Measurements from ENCODE around the gene CDH23. TPM values are rescaled to one million over a fixed set of nuclear protein-coding genes. Genes with fewer than 3 reads are reported as not detected.

Gene CDH23
- total RNA-seq, 6 donors from 2014 or later, result 4.7 to 29.3 (median 10.4) TPM

DNA sequence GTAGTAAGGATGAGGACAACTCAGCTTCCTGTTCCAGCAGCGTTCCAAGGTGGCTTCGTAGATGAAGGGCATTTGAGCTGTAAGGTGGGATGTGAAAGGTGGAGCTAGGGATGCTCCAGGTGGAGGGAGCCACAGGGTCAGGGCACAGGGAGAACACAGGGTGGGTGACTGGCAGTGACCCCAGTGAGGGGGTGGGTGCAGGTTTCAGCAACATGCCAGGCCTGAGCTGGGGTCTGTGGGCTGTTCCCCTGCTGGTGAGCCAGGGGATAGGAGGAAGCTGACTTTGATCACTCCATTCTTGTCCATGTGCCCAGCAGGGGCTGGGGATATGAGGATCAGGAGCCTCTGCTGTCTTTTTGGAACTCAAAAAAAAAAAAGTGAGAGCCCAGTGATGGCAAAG is 33.2 kb downstream of the CDH23 start:
- DNase-seq (peak in 1 of 2 donors; percentile 7), ATAC-seq (ENCODE audit: low FRiP score in 2 of 2) (no peak)
- no peak for TF ChIP-seq POLR2A (IDR thresholded peaks at IDR 0.05)
- TF ChIP-seq EP300 (IDR thresholded peaks at IDR 0.05), result no peak
- TF ChIP-seq, protein P1, sequence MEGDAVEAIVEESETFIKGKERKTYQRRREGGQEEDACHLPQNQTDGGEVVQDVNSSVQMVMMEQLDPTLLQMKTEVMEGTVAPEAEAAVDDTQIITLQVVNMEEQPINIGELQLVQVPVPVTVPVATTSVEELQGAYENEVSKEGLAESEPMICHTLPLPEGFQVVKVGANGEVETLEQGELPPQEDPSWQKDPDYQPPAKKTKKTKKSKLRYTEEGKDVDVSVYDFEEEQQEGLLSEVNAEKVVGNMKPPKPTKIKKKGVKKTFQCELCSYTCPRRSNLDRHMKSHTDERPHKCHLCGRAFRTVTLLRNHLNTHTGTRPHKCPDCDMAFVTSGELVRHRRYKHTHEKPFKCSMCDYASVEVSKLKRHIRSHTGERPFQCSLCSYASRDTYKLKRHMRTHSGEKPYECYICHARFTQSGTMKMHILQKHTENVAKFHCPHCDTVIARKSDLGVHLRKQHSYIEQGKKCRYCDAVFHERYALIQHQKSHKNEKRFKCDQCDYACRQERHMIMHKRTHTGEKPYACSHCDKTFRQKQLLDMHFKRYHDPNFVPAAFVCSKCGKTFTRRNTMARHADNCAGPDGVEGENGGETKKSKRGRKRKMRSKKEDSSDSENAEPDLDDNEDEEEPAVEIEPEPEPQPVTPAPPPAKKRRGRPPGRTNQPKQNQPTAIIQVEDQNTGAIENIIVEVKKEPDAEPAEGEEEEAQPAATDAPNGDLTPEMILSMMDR (IDR thresholded peaks at IDR 0.05), result no peak
- no peak for TF ChIP-seq POLR2AphosphoS5 (IDR thresholded peaks at IDR 0.05)
- Histone ChIP-seq H3K36me3 (no peaks in the 10 kb centered on the region), H3K27me3 (no peaks in the 10 kb centered on the region), H3K9me3 (no peaks in the 10 kb centered on the region), H3K4me1 (no peaks in the 10 kb centered on the region), H3K4me3 (no peak overlapping the region), H3K27ac (no peak overlapping the region)
- WGBS, 2 donors, result 91 to 93% methylated on average over 2 of the region's 2 CpGs

DNA sequence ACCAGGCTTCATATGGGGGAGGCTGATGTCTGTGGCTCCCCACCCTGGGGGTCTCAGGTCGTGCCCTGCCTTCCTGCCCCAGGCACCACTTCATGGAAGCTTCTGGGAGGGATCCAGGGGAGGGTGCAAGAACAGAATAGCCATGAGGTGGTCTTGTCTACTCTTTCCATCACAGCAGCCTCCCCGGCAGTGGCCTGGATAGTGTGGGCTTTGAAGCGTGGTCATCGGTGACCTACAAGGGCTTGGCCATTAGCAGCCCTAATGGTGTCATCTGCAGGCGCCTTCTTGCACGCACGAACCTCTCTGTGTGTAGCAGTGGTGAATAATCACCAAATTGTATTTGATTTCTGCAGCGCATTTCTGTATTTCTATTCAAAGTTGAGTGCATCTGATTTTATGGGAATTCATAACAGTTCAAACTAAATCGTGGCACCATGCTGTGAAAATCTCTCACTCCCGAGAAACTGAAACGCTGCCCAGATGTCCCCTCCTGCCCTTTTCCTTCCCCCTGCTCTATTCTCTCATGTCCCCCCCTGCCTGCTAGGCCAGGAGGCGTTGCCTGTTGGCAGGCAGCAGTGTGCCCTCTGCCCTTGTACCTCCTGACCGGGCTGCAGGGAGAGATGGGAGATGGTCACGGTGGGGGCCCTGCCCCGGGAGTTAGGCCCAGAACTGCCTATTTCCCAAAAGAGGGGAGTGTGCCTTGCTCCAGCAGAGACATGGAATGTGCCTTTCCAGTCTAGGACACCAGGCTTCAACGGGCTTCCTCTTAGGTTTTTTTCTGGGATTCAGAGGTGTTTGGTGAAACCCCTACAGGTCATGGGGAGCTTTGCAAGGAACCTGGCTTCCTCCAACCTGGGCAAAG is 34.8 kb downstream of the CDH23 start:
- H3K9me3 ChIP-seq, result no peaks in the 10 kb centered on the region
- peaks cover 0 to 3% (median 0%) of the 10 kb centered on the region in 4 donors for H3K4me1 ChIP-seq
- TF ChIP-seq, protein P1 (IDR thresholded peaks at IDR 0.05), result peak in 1 of 6 experiments; percentile 6
- TF ChIP-seq EP300 (IDR thresholded peaks at IDR 0.05), result no peak
- ATAC-seq (ENCODE audit: low FRiP score in 2 of 2) (peak in 1 of 2 donors; percentile 4), DNase-seq (peak in 1 of 2 donors; percentile 12)
- 64 to 73% methylated on average over 13 to 16 of the region's 16 CpGs for WGBS, 2 donors
- H3K27ac ChIP-seq, result no peak overlapping the region
- H3K4me3 ChIP-seq, result no peak overlapping the region
- H3K36me3 ChIP-seq, result no peaks in the 10 kb centered on the region
- H3K27me3 ChIP-seq, result no peaks in the 10 kb centered on the region

DNA sequence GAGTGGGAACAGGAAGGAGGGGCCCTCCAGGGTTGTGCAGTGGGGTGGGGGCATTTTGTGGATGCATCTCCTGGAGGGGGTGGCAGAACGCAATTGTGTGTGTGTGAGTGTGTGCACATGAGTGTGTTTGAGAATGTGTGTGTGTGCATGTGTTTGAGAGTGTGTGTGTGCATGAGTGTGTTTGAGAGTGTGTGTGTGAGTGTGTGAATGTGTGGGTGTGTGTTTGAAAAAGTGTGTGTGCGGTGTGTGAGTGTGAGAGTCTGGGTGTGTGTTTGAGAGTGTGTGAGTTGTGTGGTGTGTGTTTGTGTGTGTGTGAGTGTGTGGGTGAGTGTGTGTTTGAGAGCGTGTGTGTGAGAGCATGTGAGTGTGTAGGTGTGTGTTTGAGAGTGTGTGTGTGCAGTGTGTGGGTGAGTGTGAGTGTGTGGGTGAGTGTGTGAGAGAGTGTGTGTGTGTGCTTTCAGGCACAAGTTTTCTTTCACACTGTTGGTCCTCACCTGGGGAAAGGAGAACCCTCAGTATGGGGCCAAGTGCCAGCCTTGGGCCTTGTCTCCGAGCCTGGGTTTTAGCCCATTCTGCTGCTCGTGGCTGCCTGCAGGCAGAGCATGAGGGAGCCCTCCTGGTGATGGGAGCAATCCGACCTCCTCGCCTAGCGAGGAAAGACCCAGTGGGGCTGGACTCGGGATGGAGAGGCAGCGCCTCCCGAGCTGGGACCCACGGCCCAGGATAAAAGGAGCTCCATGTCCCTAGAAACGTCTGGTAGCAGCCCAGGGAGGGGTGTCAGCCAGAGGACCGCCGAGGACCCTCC is 35.6 kb downstream of the CDH23 start:
- DNase-seq, result peak in 1 of 2 donors; percentile 6
- Histone ChIP-seq H3K9me3 (no peaks in the 10 kb centered on the region), H3K27me3 (no peaks in the 10 kb centered on the region), H3K27ac (no peak overlapping the region), H3K4me1 (peaks cover 0 to 3% (median 0%) of the 10 kb centered on the region in 4 donors), H3K36me3 (no peaks in the 10 kb centered on the region), H3K4me3 (no peak overlapping the region)
- no peak for ATAC-seq (ENCODE audit: low FRiP score in 2 of 2)
- WGBS, 2 donors, result 74 to 79% methylated on average over 12 to 15 of the region's 15 CpGs
- no peak for TF ChIP-seq EP300 (IDR thresholded peaks at IDR 0.05)
- TF ChIP-seq POLR2A (IDR thresholded peaks at IDR 0.05), result no peak
- TF ChIP-seq POLR2AphosphoS5 (IDR thresholded peaks at IDR 0.05), result no peak
- TF ChIP-seq, protein P1 (IDR thresholded peaks at IDR 0.05), result no peak

DNA sequence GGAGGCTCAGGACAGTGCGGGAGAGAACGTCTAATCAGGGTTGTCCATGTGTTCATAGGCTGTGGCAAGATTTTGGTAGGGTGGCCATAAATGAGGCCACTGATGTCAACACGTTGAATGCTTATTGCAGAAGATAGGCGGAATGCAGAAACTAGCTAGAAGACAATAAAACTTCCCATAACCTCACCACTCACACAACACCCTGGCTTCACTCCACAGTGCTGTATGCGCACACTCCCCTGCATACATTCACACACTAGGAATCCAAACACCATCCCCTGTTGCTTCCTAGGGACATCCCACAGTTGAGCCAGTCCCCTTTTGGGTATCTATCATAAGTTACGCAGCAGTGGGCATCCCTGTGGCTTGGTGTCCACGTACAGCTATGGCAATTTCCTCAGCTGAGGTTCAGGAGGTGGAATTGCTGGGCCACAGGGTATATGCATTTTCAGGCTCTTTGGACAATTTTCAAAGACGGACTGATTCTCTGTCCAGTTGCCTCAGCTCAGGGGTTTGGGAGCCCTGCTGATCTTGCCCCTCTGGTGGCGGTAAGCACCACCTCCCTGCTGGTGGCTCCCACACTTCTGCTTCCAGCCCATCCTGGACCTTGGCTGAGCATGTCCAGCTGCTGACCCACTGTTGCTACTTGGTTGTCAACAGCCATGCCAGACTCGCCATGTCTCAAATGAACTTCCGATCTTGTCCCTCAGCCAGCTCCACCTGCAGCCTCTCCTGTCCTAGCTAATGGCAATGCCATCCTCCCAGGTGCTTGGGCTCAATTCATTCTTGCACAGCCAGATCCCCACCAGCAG is 36.4 kb downstream of the CDH23 start:
- Histone ChIP-seq H3K27me3 (no peaks in the 10 kb centered on the region), H3K27ac (no peak overlapping the region), H3K4me3 (no peak overlapping the region), H3K9me3 (no peaks in the 10 kb centered on the region), H3K4me1 (peaks cover 0 to 3% (median 0%) of the 10 kb centered on the region in 4 donors), H3K36me3 (no peaks in the 10 kb centered on the region)
- ATAC-seq (ENCODE audit: low FRiP score in 2 of 2) (no peak), DNase-seq (peak in 1 of 2 donors; percentile 17)
- WGBS, 2 donors, result 85 to 88% methylated on average over 9 to 11 of the region's 11 CpGs
- TF ChIP-seq EP300 (IDR thresholded peaks at IDR 0.05) (no peak), POLR2AphosphoS5 (IDR thresholded peaks at IDR 0.05) (no peak), POLR2A (IDR thresholded peaks at IDR 0.05) (no peak)
- TF ChIP-seq, protein P1 (IDR thresholded peaks at IDR 0.05), result no peak

All from upper lobe of left lung (tissue), 6 donors.